Pulmonary artery endothelial cell (primary cell): Measurements from ENCODE around the gene SH3BGRL3. TPM values are rescaled to one million over a fixed set of nuclear protein-coding genes. Genes with fewer than 3 reads are reported as not detected.
"Not testable (repeated sequence)": the region's sequence is repeated elsewhere in the genome, so short reads cannot be mapped to it uniquely, and the experiment has no call there.

Source experiments
- DNase-seq: peaks from one replicate; pipeline ENCODE4 v3.0.0-alpha.2; 2011; ENCODE audit warnings: low read depth, low spot score
- total RNA-seq: library from RNA; depleted of rRNA; stranded (reverse); fragments of >200 nt; gene quantifications from 2 replicates; pipeline ENCODE4 v1.2.3, GENCODE V29; 2014

The SH3BGRL3 gene
- total RNA-seq, 1 donor from 2014 or later = 29.7 TPM

DNA sequence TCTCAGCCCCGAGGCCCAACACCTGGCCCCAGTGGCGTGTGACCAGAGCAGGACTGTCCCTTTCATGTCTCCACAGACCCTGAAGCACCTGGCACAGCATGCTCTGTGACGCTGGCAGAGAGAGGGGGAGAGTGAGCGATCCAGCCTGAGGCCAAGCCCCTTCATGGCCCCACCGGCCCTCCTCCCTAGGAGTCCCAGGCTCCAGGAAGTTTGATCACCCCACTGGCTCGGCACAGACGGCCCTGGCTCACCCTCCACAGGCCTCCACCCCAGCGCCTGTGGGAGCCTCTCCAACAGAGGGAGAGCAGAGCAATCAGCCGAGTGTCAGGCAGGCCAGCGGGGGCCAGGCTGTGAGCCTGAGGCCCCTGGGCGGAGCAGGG, 11.0 kb downstream of the SH3BGRL3 start:
- DNase-seq = no peak

DNA sequence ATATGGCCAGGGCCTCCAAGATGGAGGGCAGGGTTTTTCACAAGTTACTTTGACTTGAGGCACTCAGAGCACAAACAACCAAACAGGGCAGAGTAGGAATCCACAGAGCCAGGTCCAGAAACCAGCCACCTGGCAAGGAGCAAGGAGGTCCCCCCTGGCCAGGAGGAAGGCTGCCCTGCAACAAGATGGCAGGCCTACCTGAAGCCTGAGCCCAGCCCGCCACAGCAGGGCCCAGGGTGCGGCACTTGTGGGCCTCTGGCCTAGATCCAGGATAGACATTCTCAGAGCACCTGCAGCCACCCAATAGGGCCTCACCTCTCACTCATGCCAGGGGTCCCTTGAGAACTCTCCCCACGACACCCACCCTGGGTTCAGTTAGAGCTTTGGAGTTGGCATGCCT, 11.5 kb downstream of the SH3BGRL3 start:
- DNase-seq = no peak

DNA sequence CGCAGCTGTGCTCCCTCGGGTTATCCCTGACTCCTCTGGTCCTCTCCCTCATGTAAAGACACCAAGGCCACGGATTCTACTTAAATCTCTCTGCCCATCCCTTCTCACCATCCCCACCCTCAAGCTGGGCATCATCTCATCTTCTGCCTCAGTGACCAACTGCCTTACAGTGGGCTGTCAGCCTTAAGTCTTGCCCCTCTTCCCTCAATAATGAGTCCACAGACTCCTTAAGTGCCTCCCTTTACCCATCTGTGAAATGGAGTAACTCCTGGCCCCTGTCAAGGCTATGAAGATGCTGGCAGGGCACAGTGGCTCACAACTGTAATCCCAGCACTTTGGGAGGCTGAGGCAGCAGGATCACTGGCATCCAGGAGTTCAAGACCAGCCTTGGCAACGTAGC, 12.1 kb downstream of the SH3BGRL3 start:
- DNase-seq = no peak

DNA sequence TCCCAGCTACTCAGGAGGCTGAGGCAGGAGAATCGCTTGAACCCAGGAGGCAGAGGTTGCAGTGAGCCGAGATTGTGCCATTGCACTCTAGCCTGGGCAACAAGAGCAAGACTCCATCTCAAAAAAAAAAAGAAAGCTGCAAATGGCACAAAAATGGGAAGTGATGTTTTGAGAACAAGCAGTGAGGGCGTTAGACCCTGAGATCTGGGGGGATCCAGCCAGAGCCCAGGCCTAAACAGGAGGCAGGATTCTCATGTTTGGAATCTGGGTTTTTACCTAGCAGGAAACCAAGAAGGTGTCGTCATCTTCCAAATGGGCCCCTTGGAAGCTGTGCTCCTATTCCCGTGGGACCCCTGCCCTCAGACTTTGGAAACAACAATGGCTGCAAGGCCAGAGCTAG, 12.8 kb downstream of the SH3BGRL3 start:
- not testable (repeated sequence) for DNase-seq

DNA sequence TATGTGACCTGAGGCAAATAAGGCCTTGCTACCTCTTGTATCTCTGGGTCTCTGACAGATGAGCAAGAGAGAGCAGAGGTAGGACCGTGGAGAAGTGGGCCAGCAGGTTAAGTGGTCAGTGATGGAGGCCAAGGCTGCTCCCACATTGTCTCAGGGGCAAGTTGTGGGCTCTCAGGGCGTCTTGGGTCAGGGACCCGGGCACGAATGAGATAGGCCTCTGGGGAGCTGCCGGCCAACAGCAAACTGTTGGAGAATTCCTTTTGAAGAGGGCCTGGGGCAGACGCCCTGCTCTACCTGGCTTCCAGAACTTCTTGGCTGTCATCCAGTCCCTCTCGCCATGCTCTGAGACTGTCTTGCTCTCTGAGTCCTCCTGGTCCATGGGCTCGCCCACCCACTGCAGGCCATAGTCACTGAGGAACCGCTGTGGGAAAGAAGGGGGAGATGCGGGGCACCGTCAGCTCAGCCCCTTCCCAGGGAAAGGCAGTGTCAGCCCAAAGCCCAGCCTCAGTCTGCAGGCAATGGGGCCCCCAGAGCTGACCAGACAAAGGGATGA, 14.1 kb downstream of the SH3BGRL3 start:
- no peak for DNase-seq

DNA sequence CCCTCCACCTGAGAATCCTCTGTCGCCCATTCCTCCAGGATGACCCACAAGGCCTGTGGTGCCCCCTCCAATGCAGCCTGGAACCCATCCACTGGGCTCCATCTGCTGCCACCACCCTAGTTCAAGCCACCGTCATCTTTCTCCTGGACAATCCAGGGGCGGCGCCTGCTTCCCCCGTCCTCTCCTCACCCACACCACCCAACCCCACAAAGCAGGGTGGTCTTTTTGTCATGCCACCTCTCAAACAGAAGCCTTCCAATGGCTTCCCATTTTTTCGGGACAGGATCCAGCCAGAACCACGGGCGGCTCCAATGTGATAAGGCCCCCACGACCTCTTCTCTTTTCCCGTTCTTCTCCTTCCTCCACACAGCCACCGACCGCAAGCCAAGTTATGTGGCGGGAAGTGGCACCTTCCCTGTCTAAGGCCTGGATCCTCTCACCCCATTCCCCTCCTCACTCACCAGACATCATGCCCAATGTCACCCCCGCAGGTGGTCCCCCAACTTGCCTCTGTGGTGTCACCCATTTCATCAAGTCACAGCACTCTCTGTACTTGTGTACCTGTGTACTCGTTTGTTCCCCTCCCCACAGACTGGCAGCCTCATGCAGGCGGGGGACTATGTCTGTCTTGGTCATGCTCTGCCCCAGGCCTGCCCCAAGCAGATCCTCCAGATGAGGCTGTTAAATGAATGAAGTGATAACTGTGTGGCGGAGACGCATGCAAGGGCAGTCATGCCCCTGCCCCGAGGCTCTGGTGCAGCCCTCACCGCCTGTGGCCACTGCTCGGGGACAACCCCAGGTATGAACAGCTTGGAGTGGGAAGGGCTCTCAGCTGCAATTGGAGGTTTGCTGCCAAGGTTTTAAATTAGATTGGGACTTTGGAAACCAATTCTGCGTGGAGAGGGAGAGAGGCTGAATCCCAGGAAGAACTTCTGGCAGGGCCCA, 15.6 kb downstream of the SH3BGRL3 start:
- DNase-seq = no peak

DNA sequence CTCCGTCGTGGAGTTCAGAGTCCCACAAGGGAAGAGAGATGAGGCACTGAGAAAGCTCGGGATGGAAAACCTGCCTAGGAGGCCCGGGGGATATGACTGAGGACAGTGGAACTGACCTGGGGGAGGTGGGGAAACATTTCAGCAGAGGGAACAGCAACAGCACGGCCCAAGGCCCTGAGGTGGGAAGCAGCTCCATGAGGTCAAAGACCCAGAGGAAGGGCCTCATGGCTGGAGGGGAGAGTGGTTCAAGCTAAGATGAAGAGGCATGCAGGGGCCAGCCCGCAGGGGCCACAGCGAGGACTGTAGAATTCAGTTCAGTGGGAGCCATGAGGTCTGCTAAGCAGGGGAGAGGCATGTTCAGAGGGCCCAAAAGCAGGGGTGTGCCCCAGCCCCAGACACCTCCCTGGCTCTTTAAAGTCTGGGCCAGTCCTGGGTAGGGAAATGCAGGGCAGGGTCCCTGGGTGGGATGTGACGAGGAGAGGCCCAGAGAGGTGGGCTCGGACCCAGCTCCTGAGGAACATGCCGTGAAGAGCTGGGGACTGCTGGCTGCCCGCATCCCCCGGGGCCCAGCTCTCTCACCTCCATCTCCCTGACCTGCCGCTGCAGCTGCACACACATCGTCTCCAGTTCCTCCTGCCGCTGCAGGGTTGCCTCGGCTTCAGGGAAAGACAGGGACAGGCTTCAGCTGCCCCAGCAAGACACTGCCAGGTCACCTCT, 16.6 kb downstream of the SH3BGRL3 start:
- DNase-seq = no peak

DNA sequence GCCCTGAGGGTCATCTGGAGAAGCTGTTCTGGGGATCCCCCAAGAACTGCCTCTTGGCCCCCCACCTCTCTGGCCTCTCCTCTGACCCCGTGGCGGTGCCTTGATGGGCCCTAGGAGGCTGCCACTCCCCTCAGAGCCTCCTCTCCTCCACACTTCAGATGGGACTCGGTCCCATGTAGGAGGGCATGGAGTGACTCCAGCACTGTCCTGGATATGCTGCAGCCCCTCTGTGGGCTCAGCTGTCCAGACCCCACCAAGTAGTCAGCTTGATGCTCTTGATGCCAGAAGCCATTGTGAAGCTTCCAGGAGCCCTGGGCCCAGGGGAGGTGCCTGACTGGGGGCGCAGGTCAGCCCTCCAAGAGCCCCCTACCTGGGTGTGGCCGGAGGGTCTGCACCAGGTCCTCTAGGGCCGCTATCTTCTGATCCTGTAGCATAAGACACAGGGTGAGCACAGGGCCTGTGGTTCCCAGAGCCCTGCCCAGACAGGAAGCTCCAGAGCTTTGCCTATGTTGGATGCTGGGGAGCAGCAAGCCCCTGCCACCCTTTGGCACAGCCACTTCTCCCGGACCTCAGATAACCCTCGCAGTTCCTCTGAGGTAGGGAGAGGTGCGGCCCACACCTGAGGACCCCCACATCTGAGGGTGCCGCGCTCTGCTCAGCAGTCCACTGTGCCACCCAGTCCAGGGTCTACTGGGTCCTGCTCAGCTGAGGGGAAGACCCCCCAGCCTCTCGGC, 17.3 kb downstream of the SH3BGRL3 start:
- no peak for DNase-seq

DNA sequence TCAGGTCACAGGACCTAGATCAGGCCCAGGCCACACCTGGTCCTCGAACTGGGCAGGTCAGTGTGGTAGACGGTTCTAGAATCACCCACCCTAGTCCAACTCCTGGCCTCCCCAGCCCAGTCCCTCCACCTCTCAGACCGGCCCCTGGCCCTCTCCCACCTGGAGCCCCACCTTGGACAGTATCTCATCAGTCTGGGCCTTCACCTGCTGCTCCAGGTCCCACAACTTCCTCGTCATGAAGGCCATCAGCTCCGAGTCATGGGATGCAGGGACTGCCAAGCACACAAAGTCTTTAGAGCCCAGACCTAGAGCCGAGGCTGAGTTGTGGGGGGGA, 17.9 kb downstream of the SH3BGRL3 start:
- DNase-seq = no peak

DNA sequence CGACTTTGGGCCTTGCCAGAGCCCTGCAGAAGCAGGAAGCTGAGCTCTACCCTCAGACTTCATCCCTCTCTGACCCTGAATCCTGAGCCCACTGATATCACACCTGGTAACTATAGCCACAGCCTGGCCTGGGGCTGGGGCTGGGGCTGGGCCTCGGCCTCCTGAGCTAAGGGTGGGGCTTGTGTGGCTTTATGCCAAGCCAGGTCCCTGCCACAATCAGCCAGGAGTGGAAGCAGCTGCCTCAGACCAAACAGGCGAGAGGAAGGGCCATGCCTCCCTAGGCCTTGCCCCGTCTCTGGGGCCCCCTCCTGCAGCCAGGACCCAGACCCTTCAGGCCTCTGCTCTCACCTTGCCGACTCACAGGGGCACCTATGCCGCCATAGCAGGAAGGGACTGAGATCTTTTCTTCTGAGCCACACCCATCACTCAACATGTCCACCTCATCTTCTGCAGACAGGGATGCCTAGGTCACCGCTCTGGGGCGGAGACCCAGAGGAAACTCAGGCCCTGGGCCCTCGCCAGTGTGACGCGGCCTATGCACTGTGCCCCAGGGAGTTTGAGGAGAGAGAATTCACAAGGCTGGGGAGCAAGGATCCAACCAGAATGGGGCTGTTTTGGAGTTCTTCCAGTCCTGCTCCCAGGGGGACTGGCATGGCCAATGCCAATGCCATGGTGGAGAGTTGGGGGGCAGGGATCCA, 20.8 kb downstream of the SH3BGRL3 start:
- no peak for DNase-seq

DNA sequence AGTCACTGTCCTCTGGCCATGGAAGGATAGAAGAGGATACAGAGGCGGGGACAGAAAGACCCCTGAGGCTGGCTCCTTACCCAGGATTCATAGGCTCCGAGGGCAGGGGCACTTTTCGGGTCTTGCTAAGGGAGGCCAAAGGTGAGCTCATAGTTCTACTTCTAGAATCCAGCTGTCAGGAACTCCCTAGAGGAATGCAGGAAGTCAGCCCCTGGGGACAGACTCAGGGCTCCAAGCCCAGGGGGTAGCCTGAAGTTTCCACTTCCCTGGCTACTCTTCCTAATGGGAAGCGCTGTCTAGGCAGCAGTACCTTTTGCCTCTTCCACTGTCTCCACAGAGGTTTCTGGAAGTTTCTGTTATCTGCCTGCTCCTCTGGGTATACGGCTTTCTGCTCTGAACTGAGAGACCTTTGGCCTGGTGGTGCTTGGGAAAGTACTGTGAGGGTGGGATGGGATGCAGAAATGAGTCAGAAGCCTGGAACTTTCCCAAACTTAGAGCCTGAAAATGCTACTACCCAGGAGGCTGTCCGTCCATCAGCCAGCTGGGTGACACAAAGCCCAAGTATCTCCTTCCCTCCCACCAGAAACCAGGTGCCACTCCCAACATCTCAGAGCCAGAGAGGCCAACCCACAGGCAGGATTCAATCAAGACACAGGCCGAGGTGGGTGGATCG, 23.0 kb downstream of the SH3BGRL3 start:
- no peak for DNase-seq

DNA sequence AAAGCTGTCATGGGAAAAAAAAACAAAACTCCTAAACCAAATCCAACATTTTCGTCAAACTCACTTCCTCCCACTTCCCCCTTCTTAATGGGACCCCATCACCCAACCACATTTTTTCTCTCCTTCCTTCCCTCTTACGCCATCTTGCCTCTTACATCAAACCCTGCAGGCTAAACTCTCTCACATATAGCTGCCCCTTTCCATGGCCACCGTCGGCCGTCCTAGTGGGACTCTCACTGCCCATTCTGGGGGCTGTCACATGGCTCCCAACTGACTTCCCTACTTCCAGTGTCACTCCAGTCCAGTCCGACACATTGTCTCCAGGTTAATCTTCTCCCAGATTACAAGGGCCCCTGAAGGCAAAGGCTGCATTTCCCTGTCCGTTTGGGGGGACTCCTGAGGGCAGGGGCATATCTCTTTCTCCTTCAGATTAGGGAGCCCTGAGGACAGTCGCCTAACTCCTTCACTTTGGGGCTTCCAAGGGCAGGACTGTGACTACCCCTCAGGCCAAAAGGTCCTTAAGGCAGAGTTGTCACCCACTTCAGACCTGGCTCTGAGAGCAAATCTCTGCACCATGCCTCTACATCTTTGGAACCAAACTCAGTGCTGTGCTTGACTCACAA, 25.9 kb downstream of the SH3BGRL3 start:
- DNase-seq = no peak

DNA sequence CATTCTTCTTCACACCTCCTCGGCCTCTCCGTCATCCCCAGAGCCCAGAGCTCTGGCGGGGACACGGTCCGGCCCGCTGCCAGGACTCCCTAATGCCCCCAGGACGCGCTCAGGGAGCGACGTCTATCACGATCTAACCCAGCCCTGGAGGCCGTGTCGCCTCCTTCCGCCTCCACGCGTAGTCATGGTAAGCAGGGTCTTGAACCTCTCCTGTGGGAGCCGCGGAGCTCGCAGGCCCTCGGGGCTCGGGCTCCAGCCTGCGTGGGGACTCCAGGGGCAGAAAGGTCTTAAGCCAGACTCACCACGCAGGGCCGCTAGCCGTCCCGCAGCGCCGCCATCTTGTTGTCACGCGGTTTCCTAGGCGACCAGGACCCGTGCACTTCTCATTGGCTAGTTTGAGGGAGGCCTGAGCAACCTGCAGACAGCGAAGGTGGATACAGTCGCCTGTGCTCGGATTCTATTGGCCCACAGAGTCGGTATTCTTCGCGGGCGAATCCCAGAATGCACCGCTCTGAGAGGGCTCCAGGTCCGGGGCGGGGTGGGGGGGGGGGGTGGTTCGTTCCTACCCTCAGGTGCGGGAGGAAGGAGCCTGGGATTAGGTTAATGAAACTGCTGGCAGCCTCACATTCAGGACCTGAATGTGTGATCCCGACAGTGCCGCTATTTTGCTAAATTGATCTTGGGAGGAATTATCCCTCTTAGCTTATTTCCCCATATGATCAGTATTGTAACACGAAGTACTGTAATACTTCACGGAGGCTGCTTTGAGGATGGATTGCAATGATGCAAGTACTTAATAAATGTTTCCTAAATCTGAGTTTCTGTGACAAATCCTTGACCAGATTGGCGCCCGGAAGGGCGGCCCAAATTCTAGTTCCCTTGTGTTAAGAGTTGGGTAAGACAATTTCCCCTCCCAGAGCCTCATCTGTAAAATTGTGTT, 26.7 kb downstream of the SH3BGRL3 start, which contains the start of gene UBXN11:
Gene UBXN11 (minus strand): TSS at position 347 of the 940 bp plus-strand sequence. CDS start 3,753 bp downstream, outside the sequence.
- peak; percentile 57 for DNase-seq

DNA sequence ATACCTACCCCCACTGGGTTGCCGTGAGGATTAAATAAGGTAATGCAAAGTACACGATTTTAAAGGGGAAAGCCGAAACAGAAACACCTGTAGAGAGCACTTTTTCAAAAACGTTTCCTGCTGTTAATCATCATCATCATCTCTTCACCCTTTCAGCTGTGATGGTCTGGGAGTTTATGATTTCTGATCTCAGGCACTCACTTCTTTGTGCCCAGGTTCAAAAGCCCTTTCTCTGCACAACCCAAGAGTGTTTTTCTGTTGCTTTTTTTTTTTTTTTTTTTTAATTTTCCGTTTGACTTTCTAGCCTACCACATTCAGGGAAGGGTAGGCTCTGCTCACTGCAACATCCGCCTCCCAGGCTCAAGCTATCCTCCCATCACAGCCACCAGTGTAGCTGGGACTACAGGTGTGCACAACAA, 27.5 kb downstream of the SH3BGRL3 start:
- DNase-seq = no peak

DNA sequence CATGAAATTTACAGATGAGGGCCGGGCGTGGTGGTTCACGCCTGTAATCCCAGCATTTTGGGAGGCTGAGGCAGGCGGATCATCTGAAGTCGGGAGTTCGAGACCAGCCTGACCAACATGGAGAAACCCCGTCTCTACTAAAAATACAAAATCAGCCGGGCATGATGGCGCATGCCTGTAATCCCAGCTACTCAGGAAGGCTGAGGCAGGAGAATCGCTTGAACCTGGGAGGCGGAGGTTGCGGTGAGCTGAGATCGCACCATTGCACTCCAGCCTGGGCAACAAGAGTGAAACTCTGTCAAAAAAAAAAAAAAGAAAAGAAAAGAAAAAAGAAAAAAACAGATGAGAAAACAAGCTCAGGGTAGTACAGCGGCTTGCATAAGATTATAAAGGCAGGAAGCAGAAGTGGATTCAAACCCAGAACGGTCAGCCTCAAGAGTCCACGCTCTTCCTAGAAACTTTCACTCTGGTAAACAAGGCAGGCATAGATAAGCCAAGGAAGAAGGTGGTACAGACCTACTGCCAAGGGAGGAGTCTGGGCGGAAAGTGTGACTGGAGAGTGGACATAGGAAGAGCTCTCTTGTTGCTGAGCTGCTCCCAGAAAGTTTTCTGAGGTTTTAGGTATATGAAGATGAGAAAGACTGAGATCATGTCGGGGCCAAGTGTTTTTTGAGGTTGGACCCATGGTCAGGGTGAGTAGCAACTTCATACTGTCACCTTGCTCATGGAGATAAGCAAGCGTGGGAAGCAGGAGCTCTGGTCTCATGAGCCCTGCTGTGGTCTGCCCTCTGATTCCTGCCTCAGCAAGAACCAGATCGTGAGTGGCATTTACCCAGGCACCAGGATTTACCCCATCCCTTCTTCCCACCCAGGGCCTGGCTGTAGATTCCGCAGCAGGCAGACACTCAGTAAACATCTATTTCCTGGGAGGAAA, 28.3 kb downstream of the SH3BGRL3 start:
- not testable (repeated sequence) for DNase-seq

DNA sequence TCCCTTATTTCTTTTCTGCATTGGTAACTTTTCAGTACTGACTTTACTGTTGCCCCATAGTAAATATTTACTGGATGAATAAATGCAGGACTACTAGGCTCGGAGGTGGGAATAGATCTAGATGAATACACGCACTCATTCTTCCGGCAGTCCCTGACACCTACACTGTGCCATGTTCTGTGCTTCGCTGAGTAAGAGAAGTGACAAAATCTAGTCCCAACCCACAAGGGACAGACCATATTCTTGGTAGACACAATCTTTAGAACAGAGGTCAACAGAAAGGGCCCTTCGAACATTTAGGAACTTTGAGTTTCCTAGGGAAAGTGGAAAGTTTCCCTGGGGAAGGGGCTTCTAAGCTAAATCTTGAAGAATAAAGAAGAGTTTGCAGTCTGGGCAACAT, 34.6 kb downstream of the SH3BGRL3 start:
- no peak for DNase-seq
